Measurements from ENCODE around the gene ZFAND6. TPM values are rescaled to one million over a fixed set of nuclear protein-coding genes. Genes with fewer than 3 reads are reported as not detected.

Gene ZFAND6
- total RNA-seq, 1 experiment from 2014 or later, result 89.7 TPM

DNA sequence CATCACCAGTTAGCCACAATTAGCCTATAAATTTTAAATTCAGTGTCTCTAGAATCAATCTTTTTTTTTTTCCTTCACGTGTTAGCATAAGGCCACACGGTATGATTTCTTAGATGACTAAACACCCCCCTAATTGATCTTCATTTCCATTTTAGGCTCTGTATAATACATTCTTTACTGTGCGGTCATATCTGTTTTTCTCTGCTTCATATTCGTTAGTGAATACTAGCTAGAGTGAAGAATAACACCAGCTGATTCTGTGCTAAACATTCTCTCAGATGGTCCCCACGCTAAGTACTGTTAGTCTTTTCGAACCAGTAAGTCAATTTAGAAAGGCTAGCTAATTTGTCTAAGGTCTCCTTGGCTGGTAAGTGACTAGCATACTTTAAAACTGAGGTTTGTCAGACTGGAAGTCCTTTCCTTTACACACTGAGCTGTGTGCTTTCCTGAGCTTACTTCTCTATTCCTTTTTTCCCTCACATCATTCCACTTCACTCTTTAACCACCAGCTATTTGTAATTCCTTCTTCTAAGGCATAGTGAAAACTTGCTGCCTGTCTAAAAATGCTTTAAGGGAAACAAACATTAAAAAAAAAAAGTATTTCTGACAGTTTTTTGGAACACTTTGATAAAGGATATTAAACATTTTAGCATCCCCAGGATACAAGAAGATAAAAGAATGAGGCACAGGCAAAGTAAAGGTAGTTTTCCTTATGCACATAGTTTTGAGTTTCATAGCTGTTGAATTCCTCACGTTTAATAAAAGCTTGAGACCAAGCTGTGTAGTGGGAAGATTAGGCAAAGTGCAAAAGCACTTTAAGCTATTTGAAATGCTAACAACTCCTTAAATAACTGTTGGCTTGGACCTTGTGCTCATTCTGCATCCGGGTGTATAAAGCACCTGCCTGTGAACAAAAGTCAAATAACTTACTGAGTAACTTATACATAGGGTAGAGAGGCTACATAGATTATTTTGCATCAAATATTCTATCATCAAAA, 17.1 kb downstream of the ZFAND6 start:
- H2BK120ac ChIP-seq (ENCODE audit: low read depth, low read length, poor library complexity, severe bottlenecking), result no peak overlapping the region
- H3K4me1 ChIP-seq (ENCODE audit: insufficient read depth, low read length), result peaks cover 6% of the 10 kb centered on the region; the same call in 1 of the 2 replicates
- H2BK15ac ChIP-seq (ENCODE audit: low read depth, low read length), result no peak overlapping the region
- no peak for DNase-seq
- H2BK5ac ChIP-seq (ENCODE audit: insufficient read length, low read length), result no peak overlapping the region
- H3K9me3 ChIP-seq (ENCODE audit: control insufficient read depth, low read depth, low read length), result no peaks in the 10 kb centered on the region
- H3K56ac ChIP-seq (ENCODE audit: insufficient read length, low read depth, low read length), result no peak overlapping the region
- H3K27ac ChIP-seq (ENCODE audit: insufficient read length, low read depth, low read length), result no peak overlapping the region
- no CpG with 5 or more reads among the region's 8 CpGs for WGBS (ENCODE audit: extremely low coverage, insufficient read length, low lambda C conversion rate)
- H3K79me1 ChIP-seq (ENCODE audit: insufficient read depth, low read depth, low read length, poor library complexity, severe bottlenecking), result no peaks in the 10 kb centered on the region
- H3T11ph ChIP-seq (ENCODE audit: low read length), result no peak overlapping the region
- no peaks in the 10 kb centered on the region for H3K23me2 ChIP-seq (ENCODE audit: insufficient read length, low read depth, low read length, poor library complexity, severe bottlenecking)
- Mint-ChIP-seq H3K27ac (peak overlapping the region in 2 of 3 experiments; percentile 17 to 86; a peak in 3 of 7 replicates), H3K36me3 (ENCODE audit: insufficient read depth in 1 of 3, low read depth in 3 of 3) (peaks cover 0 to 4% (median 2%) of the 10 kb centered on the region in 3 experiments; a peak in 5 of 7 replicates), H3K4me3 (no peak overlapping the region), H3K27me3 (ENCODE audit: low read depth) (no peaks in the 10 kb centered on the region), H3K4me1 (peaks cover 48 to 49% of the 10 kb centered on the region in 2 experiments), H3K9me3 (no peaks in the 10 kb centered on the region)
- H3K4me2 ChIP-seq (ENCODE audit: insufficient read depth, insufficient read length, low read length), result no peak overlapping the region
- no peak overlapping the region for H3K14ac ChIP-seq (ENCODE audit: insufficient read depth, low read length)
- H3K18ac ChIP-seq (ENCODE audit: insufficient read length, low read depth, low read length), result no peak overlapping the region
- TF ChIP-seq, protein P1, sequence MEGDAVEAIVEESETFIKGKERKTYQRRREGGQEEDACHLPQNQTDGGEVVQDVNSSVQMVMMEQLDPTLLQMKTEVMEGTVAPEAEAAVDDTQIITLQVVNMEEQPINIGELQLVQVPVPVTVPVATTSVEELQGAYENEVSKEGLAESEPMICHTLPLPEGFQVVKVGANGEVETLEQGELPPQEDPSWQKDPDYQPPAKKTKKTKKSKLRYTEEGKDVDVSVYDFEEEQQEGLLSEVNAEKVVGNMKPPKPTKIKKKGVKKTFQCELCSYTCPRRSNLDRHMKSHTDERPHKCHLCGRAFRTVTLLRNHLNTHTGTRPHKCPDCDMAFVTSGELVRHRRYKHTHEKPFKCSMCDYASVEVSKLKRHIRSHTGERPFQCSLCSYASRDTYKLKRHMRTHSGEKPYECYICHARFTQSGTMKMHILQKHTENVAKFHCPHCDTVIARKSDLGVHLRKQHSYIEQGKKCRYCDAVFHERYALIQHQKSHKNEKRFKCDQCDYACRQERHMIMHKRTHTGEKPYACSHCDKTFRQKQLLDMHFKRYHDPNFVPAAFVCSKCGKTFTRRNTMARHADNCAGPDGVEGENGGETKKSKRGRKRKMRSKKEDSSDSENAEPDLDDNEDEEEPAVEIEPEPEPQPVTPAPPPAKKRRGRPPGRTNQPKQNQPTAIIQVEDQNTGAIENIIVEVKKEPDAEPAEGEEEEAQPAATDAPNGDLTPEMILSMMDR (conservative IDR thresholded peaks at IDR 0.05), result no peak
- H2AFZ ChIP-seq (ENCODE audit: low read length), result no peak overlapping the region
- no peak overlapping the region for H3K4ac ChIP-seq (ENCODE audit: low read depth, low read length)
- H3K27me3 ChIP-seq (ENCODE audit: insufficient read depth, low read length), result no peaks in the 10 kb centered on the region
- H3K9ac ChIP-seq (ENCODE audit: extremely low read depth, insufficient read length, low read length), result no peak overlapping the region
- peaks cover 24% of the 10 kb centered on the region; the same call in 1 of the 2 replicates for H3K79me2 ChIP-seq (ENCODE audit: insufficient read depth, low read length)
- no peak overlapping the region for H2AK5ac ChIP-seq (ENCODE audit: insufficient read length, low read length)
- no peaks in the 10 kb centered on the region for H4K20me1 ChIP-seq (ENCODE audit: control insufficient read depth, insufficient read depth, insufficient read length)
- H2BK12ac ChIP-seq (ENCODE audit: insufficient read length, low read depth, low read length), result no peak overlapping the region
- H4K5ac ChIP-seq (ENCODE audit: insufficient read length, low read depth, low read length), result no peak overlapping the region
- H4K91ac ChIP-seq (ENCODE audit: insufficient read length, low read depth, low read length), result no peak overlapping the region
- no peak overlapping the region for H2BK20ac ChIP-seq (ENCODE audit: low read depth, low read length, poor library complexity, severe bottlenecking)
- no peak overlapping the region for H4K8ac ChIP-seq (replicated peaks; ENCODE audit: insufficient read length, low read depth, low read length)
- H3K23ac ChIP-seq (ENCODE audit: insufficient read length, low read depth, low read length), result no peak overlapping the region

All from H9 (cell line).